GM12864 (cell line): Measurements from ENCODE around the gene KCNIP1.

ENCODE experiments used
- DNase-seq: peaks from one replicate; pipeline ENCODE4 v3.0.0-alpha.2; 2011; ENCODE audit warnings: low read depth
- H3K4me3 ChIP-seq: 2 replicates; pipeline ENCODE4 v1.5.1; 2011; ENCODE audit warnings: mild to moderate bottlenecking, low read depth, low read length, control low read depth
- CTCF ChIP-seq: IDR thresholded peaks from 2 replicates; pipeline ENCODE4 v1.5.1; 2011; ENCODE audit warnings: low read depth, mild to moderate bottlenecking, moderate library complexity, low read length, control low read depth, inconsistent platforms; ENCODE audit errors: missing control alignments

Gene KCNIP1

DNA sequence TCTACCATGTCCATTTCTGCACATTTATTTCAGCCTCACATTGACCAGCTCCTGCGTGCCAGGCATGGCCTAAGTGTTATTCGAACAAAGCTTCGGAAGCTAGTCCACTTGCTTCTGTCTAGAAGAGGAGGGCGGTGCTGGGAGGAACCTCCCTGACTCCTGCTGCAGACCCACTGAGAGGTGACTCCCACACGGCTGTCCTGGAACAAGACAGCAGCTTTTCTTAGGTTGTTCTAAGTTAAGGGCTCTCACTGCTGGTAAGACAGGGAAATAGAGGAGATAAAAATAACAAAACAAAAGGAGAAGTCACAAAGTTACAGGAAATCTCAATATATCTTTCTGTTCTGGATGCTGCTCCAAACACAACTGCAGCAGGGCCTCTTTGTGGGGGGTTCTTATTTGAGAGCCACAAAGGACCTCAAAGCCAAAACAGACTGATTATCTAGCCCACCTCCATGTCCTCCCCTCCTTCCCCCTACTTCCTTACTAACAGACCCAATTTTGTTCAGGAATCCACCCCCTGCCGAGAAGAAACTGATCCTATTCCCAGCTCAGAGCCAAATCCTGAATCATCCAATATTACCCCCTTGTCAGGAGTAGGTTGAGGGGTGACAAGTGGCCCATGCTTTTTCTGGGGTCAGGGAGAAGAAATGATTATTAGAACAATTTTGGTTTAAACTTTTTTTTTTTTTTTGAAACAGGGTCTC lies 28.4 kb upstream of the KCNIP1 start:
- no peak for TF ChIP-seq CTCF
- DNase-seq = no peak
- H3K4me3 ChIP-seq = no peak overlapping the region

DNA sequence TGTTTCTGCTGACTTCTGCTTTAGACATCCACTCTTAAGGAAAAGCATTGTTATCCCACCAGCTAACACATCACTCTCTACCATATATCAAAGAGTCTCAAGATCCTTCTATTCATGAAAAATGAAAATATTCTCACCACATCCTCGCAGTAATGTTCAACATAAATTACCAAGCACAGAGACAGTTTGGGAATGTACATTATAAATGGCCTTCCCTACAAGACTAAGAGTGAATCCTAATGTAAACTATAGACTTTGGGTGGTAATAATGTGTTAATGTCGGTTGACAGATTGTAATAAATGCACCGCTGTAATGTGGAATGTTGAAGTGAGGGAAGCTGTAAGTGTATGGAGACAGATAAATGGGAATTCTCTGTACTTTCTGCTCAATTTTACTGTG lies 27.1 kb upstream of the KCNIP1 start:
- DNase-seq = no peak
- no peak for TF ChIP-seq CTCF
- no peak overlapping the region for H3K4me3 ChIP-seq

GRCh38 chr5:170477906-170478305 lies 25.9 kb upstream of the KCNIP1 start:
- DNase-seq = no peak
- no peak for TF ChIP-seq CTCF
- no peak overlapping the region for H3K4me3 ChIP-seq

DNA sequence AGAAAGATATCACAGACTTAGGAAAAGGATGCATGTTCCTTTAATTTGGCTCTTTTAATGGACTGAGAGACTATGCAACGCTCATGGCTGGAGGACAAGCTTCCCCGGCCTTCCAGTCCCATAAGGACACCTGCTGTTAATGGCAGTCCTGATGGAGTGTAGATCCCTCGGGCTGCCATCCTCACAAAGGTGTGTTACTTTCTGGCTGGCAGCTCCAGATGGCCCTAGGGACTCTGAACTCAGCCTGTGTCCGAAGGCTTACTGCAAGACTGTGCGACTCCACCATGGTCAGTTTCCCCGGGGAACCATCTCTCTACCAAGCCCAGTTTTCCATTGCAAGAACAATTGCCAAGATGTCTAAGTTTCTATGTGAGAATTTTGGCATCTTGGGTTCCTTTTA lies 25.5 kb upstream of the KCNIP1 start:
- H3K4me3 ChIP-seq = no peak overlapping the region
- no peak for DNase-seq
- TF ChIP-seq CTCF = no peak

DNA sequence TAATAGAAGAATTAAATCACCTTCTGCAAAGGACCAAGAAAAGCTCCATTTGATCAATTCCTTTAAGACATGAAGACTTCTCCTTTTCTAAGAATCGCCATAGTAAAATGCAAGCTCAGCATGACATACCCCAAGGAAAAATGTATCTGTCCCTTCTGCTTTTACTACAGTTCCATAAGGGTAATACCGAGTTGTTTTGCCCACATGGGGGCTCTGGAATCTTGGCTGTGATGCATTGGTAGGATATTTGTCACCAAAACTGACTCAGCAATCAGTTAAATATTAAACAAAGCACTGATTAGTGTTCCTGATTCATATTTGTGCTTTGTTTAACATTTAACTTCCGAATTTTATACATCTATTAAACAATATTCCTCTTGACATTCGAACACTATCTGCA lies 24.3 kb upstream of the KCNIP1 start:
- H3K4me3 ChIP-seq = no peak overlapping the region
- DNase-seq = no peak
- no peak for TF ChIP-seq CTCF

DNA sequence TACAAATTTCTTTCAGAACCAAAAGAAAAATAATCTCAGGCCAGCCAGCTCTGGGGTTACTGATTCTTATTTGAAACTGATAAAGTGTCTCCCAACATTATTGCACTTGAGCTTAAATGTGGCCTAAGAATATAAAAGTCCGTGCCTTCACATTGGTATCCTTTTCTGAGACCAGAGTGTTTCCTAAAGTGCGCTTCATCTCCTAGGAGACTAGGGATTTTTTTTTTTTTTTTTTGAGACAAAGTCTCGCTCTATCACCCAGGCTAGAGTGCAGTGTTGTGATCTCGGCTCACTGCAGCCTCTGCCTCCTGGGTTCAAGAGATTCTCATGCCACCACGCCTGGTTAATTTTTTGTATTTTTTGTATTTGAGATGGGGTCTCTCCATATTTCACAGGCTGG lies 23.6 kb upstream of the KCNIP1 start:
- TF ChIP-seq CTCF = no peak
- H3K4me3 ChIP-seq = no peak overlapping the region
- DNase-seq = no peak

GRCh38 chr5:170481849-170482248 lies 22.0 kb upstream of the KCNIP1 start:
- no peak for TF ChIP-seq CTCF
- no peak overlapping the region for H3K4me3 ChIP-seq
- no peak for DNase-seq
